Left lung (tissue), 10 donors: Measurements from ENCODE around the gene PRPF8. TPM values are rescaled to one million over a fixed set of nuclear protein-coding genes. Genes with fewer than 3 reads are reported as not detected.

Source experiments
- ATAC-seq: fragments of 200-7000 bp; cut with Tn5 transposase; one replicate; pipeline ENCODE4 v1.9.1; 2020; ENCODE audit warnings: moderate library complexity
- DNase-seq, 4 donors: peaks; one replicate each; pipeline ENCODE4 v3.0.0-alpha.2; 2013 to 2020
- H3K27ac ChIP-seq, 2 donors: fragments of 200-600 bp; sonication (generic) in 1 of 2; one replicate each; pipeline versions ENCODE4 v1.5.0 to v1.8.0; 2020 to 2021
- H3K27me3 ChIP-seq, 2 donors: fragments of 200-600 bp; sonication (generic) in 1 of 2; one replicate each; pipeline versions ENCODE4 v1.5.0 to v1.8.0; 2020 to 2021
- H3K36me3 ChIP-seq, 2 donors: fragments of 200-600 bp; sonication (generic) in 1 of 2; one replicate each; pipeline versions ENCODE4 v1.5.0 to v1.8.0; 2020 to 2021
- H3K4me1 ChIP-seq, 2 donors: fragments of 200-600 bp; one replicate each; pipeline ENCODE4 v1.8.0; 2021
- H3K4me3 ChIP-seq, 2 donors: fragments of 200-600 bp; sonication (generic) in 1 of 2; one replicate each; pipeline versions ENCODE4 v1.5.0 to v1.8.0; 2020 to 2021; ENCODE audit warnings: mild to moderate bottlenecking in 1 of 2
- H3K9me3 ChIP-seq, 2 donors: fragments of 200-600 bp; sonication (generic) in 1 of 2; one replicate each; pipeline versions ENCODE4 v1.5.0 to v1.8.0; 2020 to 2021
- CTCF ChIP-seq, 2 donors: fragments of 200-600 bp; sonication (generic) in 1 of 2; IDR thresholded peaks; one replicate each; pipeline versions ENCODE4 v1.5.0 to v1.8.0; 2021; ENCODE audit warnings: antibody characterized with exemption in 2 of 2
- intact Hi-C, 2 donors: fragments of 100-400 bp; cut with DNase I; formaldehyde crosslinking; loops; one replicate each; pipeline versions ENCODE4 v1.11.2 to v1.14.2; 2022
- polyA plus RNA-seq, 6 donors: library from polyadenylated mRNA; unstranded; fragments of 120-200 nt; gene quantifications; one replicate each; pipeline ENCODE4 v1.2.1, GENCODE V29; 2013; ENCODE audit not compliant: insufficient read length in 6 of 6
- total RNA-seq, 2 donors: library from RNA; stranded (reverse); fragmentation: NEBNext Ultra II Directional; extraction: Animal tissue kit (Norgen Biotek cat#: 25700); gene quantifications; one replicate each; pipeline ENCODE4 v1.2.1, GENCODE V29; 2021
- donor health status: DM: no; HTN: yes; CAD: no.
- donor health status: DM: no; HTN: no; CAD: no.

The PRPF8 gene
- total and polyA plus RNA-seq, 8 donors: 230 to 364 (median 329) TPM

DNA sequence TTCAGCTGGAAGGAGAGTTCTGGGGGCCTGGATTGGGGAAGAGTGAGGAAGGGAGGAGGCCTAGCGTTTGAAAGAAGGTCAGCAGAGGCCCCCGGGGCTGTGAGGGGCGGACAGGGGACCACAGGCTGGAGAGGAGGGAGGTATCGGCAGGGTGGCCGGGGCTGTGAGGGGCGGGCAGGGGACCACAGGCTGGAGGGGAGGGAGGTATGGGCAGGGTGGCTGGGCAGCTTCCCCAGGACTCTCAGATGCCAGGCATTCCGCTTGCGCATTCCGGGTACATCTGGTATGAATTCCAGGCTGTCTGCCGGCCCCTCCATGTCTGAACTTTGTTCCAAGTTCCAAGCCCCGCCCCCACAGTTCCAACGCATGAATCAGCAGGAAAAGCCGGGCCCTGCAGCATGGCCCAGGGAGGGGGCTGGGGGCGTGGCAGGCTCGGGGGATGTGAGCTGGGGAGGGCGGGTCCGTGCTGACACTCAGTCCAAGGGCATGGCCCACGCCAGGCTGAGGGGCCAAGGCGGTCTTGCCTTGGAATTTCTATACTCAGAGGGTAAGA, 29.8 kb upstream of the PRPF8 start:
- DNase-seq (peak; percentile 77 to 96 (median 94)), ATAC-seq (peak; percentile 45)
- peak overlapping the region; percentile 95 to 97 for H3K4me3 ChIP-seq
- H3K36me3 ChIP-seq: peaks cover 0 to 36% of the 10 kb centered on the region in 2 donors
- H3K4me1 ChIP-seq: peaks cover 45 to 74% of the 10 kb centered on the region in 2 donors
- peak overlapping the region; percentile 96 for H3K27ac ChIP-seq
- no peaks in the 10 kb centered on the region for H3K9me3 ChIP-seq
- peaks cover 0 to 13% of the 10 kb centered on the region in 2 donors for H3K27me3 ChIP-seq
- no peak for TF ChIP-seq CTCF (IDR thresholded peaks at IDR 0.05)
- intact Hi-C loops: no loop called here

- ATAC-seq: no peak
- peak in 1 of 2 donors; percentile 22 for TF ChIP-seq CTCF (IDR thresholded peaks at IDR 0.05)
- intact Hi-C loops: no loop called here
- Histone ChIP-seq H3K4me1 (peaks cover 50 to 78% of the 10 kb centered on the region in 2 donors), H3K36me3 (peaks cover 0 to 36% of the 10 kb centered on the region in 2 donors), H3K9me3 (no peaks in the 10 kb centered on the region), H3K27ac (peak overlapping the region; percentile 96), H3K27me3 (peaks cover 0 to 16% of the 10 kb centered on the region in 2 donors), H3K4me3 (peak overlapping the region; percentile 95 to 97)
- peak in 2 of 4 donors; percentile 64 to 66 for DNase-seq
These were observed 29.3 kb upstream of the PRPF8 start for GRCh38 chr17:1713878-1714426.

- peak in 1 of 4 donors; percentile 14 for DNase-seq
- no peak for ATAC-seq
- Histone ChIP-seq H3K27ac (peak overlapping the region; percentile 96), H3K36me3 (peaks cover 0 to 36% of the 10 kb centered on the region in 2 donors), H3K4me1 (peaks cover 50 to 77% of the 10 kb centered on the region in 2 donors), H3K9me3 (no peaks in the 10 kb centered on the region), H3K4me3 (peak overlapping the region; percentile 95 to 97), H3K27me3 (peaks cover 0 to 16% of the 10 kb centered on the region in 2 donors)
- no peak for TF ChIP-seq CTCF (IDR thresholded peaks at IDR 0.05)
- intact Hi-C loops: no loop called here
These were observed 28.7 kb upstream of the PRPF8 start for GRCh38 chr17:1713160-1713877.

- TF ChIP-seq CTCF (IDR thresholded peaks at IDR 0.05): no peak
- H3K27me3 ChIP-seq: peaks cover 0 to 16% of the 10 kb centered on the region in 2 donors
- DNase-seq (peak in 1 of 4 donors; percentile 50), ATAC-seq (no peak)
- intact Hi-C loops: no loop called here
- H3K36me3 ChIP-seq: peaks cover 0 to 45% of the 10 kb centered on the region in 2 donors
- no peaks in the 10 kb centered on the region for H3K9me3 ChIP-seq
- no peak overlapping the region for H3K27ac ChIP-seq
- peak overlapping the region in 1 of 2 donors; percentile 97 for H3K4me3 ChIP-seq
- peaks cover 43 to 68% of the 10 kb centered on the region in 2 donors for H3K4me1 ChIP-seq
These were observed 27.6 kb upstream of the PRPF8 start for GRCh38 chr17:1712271-1712670.

- Histone ChIP-seq H3K4me1 (peaks cover 43 to 68% of the 10 kb centered on the region in 2 donors), H3K4me3 (no peak overlapping the region), H3K27me3 (peaks cover 0 to 16% of the 10 kb centered on the region in 2 donors), H3K27ac (no peak overlapping the region), H3K9me3 (no peaks in the 10 kb centered on the region), H3K36me3 (peaks cover 0 to 45% of the 10 kb centered on the region in 2 donors)
- no peak for TF ChIP-seq CTCF (IDR thresholded peaks at IDR 0.05)
- ATAC-seq (no peak), DNase-seq (no peak)
- intact Hi-C loops: no loop called here
These were observed 27.1 kb upstream of the PRPF8 start for GRCh38 chr17:1711804-1712203.
